ENCODE measurements around the gene PML.

GRCh38 chr15:74037171-74038117, 42.9 kb downstream of the PML start:
- TF ChIP-seq, protein P1, sequence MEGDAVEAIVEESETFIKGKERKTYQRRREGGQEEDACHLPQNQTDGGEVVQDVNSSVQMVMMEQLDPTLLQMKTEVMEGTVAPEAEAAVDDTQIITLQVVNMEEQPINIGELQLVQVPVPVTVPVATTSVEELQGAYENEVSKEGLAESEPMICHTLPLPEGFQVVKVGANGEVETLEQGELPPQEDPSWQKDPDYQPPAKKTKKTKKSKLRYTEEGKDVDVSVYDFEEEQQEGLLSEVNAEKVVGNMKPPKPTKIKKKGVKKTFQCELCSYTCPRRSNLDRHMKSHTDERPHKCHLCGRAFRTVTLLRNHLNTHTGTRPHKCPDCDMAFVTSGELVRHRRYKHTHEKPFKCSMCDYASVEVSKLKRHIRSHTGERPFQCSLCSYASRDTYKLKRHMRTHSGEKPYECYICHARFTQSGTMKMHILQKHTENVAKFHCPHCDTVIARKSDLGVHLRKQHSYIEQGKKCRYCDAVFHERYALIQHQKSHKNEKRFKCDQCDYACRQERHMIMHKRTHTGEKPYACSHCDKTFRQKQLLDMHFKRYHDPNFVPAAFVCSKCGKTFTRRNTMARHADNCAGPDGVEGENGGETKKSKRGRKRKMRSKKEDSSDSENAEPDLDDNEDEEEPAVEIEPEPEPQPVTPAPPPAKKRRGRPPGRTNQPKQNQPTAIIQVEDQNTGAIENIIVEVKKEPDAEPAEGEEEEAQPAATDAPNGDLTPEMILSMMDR (IDR thresholded peaks at IDR 0.05), result no peak; the same call in 1 of the 2 replicates
- TF ChIP-seq, protein P2, sequence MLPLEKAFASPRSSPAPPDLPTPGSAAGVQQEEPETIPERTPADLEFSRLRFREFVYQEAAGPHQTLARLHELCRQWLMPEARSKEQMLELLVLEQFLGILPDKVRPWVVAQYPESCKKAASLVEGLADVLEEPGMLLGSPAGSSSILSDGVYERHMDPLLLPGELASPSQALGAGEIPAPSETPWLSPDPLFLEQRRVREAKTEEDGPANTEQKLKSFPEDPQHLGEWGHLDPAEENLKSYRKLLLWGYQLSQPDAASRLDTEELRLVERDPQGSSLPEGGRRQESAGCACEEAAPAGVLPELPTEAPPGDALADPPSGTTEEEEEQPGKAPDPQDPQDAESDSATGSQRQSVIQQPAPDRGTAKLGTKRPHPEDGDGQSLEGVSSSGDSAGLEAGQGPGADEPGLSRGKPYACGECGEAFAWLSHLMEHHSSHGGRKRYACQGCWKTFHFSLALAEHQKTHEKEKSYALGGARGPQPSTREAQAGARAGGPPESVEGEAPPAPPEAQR (CRISPR knock-in tag; IDR thresholded peaks at IDR 0.05), result no peak
- TF ChIP-seq PRDM15 (CRISPR knock-in tag; IDR thresholded peaks at IDR 0.05) (no peak), ATF1 (CRISPR knock-in tag; IDR thresholded peaks at IDR 0.05) (no peak), TEAD4 (CRISPR knock-in tag; IDR thresholded peaks at IDR 0.05) (no peak), NR2C2 (CRISPR knock-in tag; IDR thresholded peaks at IDR 0.05) (no peak), ZNF121 (CRISPR knock-in tag; IDR thresholded peaks at IDR 0.05) (no peak), ZNF138 (CRISPR knock-in tag; conservative IDR thresholded peaks at IDR 0.05) (no peak), EMX1 (CRISPR knock-in tag; IDR thresholded peaks at IDR 0.05) (no peak), ATF6 (CRISPR knock-in tag; IDR thresholded peaks at IDR 0.05) (no peak), GRHL2 (CRISPR knock-in tag; IDR thresholded peaks at IDR 0.05; ENCODE audit: insufficient replicate concordance, severe bottlenecking) (no peak), SP1 (CRISPR knock-in tag; conservative IDR thresholded peaks at IDR 0.05) (no peak), ZNF423 (CRISPR knock-in tag; IDR thresholded peaks at IDR 0.05) (no peak)
- TF ChIP-seq, protein P3, sequence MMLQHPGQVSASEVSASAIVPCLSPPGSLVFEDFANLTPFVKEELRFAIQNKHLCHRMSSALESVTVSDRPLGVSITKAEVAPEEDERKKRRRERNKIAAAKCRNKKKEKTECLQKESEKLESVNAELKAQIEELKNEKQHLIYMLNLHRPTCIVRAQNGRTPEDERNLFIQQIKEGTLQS (CRISPR knock-in tag; conservative IDR thresholded peaks at IDR 0.05), result no peak
